ENCODE results near the gene TMEM244. TPM values are rescaled to one million over a fixed set of nuclear protein-coding genes. Genes with fewer than 3 reads are reported as not detected.

TMEM244 gene
- total and polyA plus RNA-seq, 2 of the 4 experiments (the other 2 are of a cell fraction): 0.21 to 0.36 TPM

- no peaks in the 10 kb centered on the region for H3K36me3 ChIP-seq (ENCODE audit: control insufficient read depth, insufficient read depth, low read length)
- H2AK5ac ChIP-seq (ENCODE audit: low read depth, low read length): no peak overlapping the region
- H3K79me1 ChIP-seq (ENCODE audit: low read depth in 1 of 2, low read length in 2 of 2): no peaks in the 10 kb centered on the region
- no peak overlapping the region for H3K4me2 ChIP-seq (ENCODE audit: low read depth, low read length)
- no peak for ATAC-seq (ENCODE audit: low read depth)
- peaks cover 2% of the 10 kb centered on the region; the same call in 1 of the 2 replicates for H3K9me3 ChIP-seq (ENCODE audit: control insufficient read depth, insufficient read depth, low read length)
- intact Hi-C loops (cut with micrococcal nuclease): no loop called here
- H3K14ac ChIP-seq (replicated peaks; ENCODE audit: low read depth, low read length): no peak overlapping the region
- H2BK120ac ChIP-seq (ENCODE audit: low read depth, low read length): no peak overlapping the region
- ChIA-PET CTCF (interaction anchor here (0.6 kb wide), 1 partner anchor 170 kb away, joined by 10 read pairs; no protein-coding TSS in a partner anchor), POLR2A (ENCODE audit: unreplicated experiment) (no interaction called here)
- H4K91ac ChIP-seq (ENCODE audit: insufficient read depth, low read depth, low read length): no peak overlapping the region
- H3K18ac ChIP-seq (ENCODE audit: low read depth, low read length): no peak overlapping the region
- H4K5ac ChIP-seq (ENCODE audit: low read depth, low read length): no peak overlapping the region
- no peak overlapping the region for H2AFZ ChIP-seq (replicated peaks; ENCODE audit: low read length, poor library complexity)
- no peak overlapping the region for H3K27ac ChIP-seq (ENCODE audit: insufficient read depth, low read length)
- no peaks in the 10 kb centered on the region for H4K20me1 ChIP-seq (ENCODE audit: insufficient read depth, low read length)
- no peaks in the 10 kb centered on the region for H3K9me1 ChIP-seq (ENCODE audit: insufficient read depth, low read length)
- H3K4me3 ChIP-seq (ENCODE audit: insufficient read depth, low read depth, low read length): no peak overlapping the region
- H2BK15ac ChIP-seq (ENCODE audit: low read depth, low read length): no peak overlapping the region
- dilution Hi-C loops (cut with HindIII; ENCODE audit: low sequenced_read_pairs, unreplicated experiment): no loop called here
- H2BK5ac ChIP-seq (ENCODE audit: low read depth, low read length, poor library complexity, severe bottlenecking): no peak overlapping the region
- H3K4me1 ChIP-seq (ENCODE audit: control insufficient read depth, insufficient read depth, low read length): peaks cover 2% of the 10 kb centered on the region; the same call in 1 of the 2 replicates
- BruUV-seq (replicated peaks): no TSS peak
- H3K9ac ChIP-seq (ENCODE audit: low read depth, low read length): no peak overlapping the region
- no peak overlapping the region for H2BK20ac ChIP-seq (ENCODE audit: low read depth, low read length)
- H3K27me3 ChIP-seq (ENCODE audit: control insufficient read depth, insufficient read depth, low read length): no peaks in the 10 kb centered on the region
- no peak overlapping the region for H3K23ac ChIP-seq (ENCODE audit: low read depth, low read length)
- TF ChIP-seq MAZ (IDR thresholded peaks at IDR 0.05; ENCODE audit: borderline replicate concordance, low read depth, low read length) (no peak), CEBPB (IDR thresholded peaks at IDR 0.05; ENCODE audit: low read depth, low read length) (no peak), USF2 (IDR thresholded peaks at IDR 0.05; ENCODE audit: low read depth, low read length) (no peak), CHD1 (IDR thresholded peaks at IDR 0.05; ENCODE audit: low read depth, low read length) (no peak), CTCF (conservative IDR thresholded peaks at IDR 0.05; ENCODE audit: low read depth, low read length) (no peak), RAD21 (IDR thresholded peaks at IDR 0.05; ENCODE audit: low read length) (no peak), NFE2L2 (IDR thresholded peaks at IDR 0.05; ENCODE audit: low read depth, low read length) (no peak), MXI1 (IDR thresholded peaks at IDR 0.05; ENCODE audit: borderline replicate concordance, low read depth, low read length) (no peak), RFX5 (IDR thresholded peaks at IDR 0.05; ENCODE audit: low read depth, low read length) (no peak), FOS (IDR thresholded peaks at IDR 0.05; ENCODE audit: low read depth, low read length) (no peak), ELK1 (IDR thresholded peaks at IDR 0.05; ENCODE audit: borderline replicate concordance, low read depth, low read length) (no peak), RCOR1 (IDR thresholded peaks at IDR 0.05; ENCODE audit: insufficient replicate concordance, low read length) (no peak), MAFK (IDR thresholded peaks at IDR 0.05; ENCODE audit: low read depth, low read length) (no peak), SMC3 (IDR thresholded peaks at IDR 0.05; ENCODE audit: low read depth, low read length) (no peak)
- H4K8ac ChIP-seq (ENCODE audit: low read depth in 2 of 2, low read length in 2 of 2): no peak overlapping the region
- H2AK9ac ChIP-seq (replicated peaks; ENCODE audit: low read depth, low read length, poor library complexity): no peak overlapping the region
- in situ Hi-C loops (cut with MboI; ENCODE audit: low sequenced_read_pairs): no loop called here
- no peak for DNase-seq
- no peak overlapping the region for H3K56ac ChIP-seq (ENCODE audit: extremely low read depth, insufficient read depth, low read length)
- H3K4ac ChIP-seq (ENCODE audit: low read depth, low read length): no peak overlapping the region
Observed at GRCh38 chr6:129867403-129867802, 6.3 kb upstream of the TMEM244 start.

Measured in IMR-90 (cell line).